GM21619 (cell line): ENCODE measurements around the gene MAPK8IP3.
"Not testable (repeated sequence)": the region's sequence is repeated elsewhere in the genome, so short reads cannot be mapped to it uniquely, and the experiment has no call there.

Experiments
- ATAC-seq: cut with Tn5 transposase; IDR thresholded peaks from one replicate; pipeline ENCODE4 v1.9.1; 2021; ENCODE audit not compliant: unreplicated experiment

MAPK8IP3 gene

GRCh38 chr16:1708768-1709180 lies 2.8 kb downstream of the MAPK8IP3 start:
- ATAC-seq, result no peak

GRCh38 chr16:1709356-1709755 lies 3.4 kb downstream of the MAPK8IP3 start:
- no peak for ATAC-seq

GRCh38 chr16:1710811-1711507 lies 5.0 kb downstream of the MAPK8IP3 start:
- no peak for ATAC-seq

- ATAC-seq, result no peak
Measured at GRCh38 chr16:1712791-1713261, 6.8 kb downstream of the MAPK8IP3 start.

- no peak for ATAC-seq
Measured at GRCh38 chr16:1713331-1713730, 7.3 kb downstream of the MAPK8IP3 start.

- no peak for ATAC-seq
Measured at GRCh38 chr16:1713933-1714332, 7.9 kb downstream of the MAPK8IP3 start.

- no peak for ATAC-seq
Measured at GRCh38 chr16:1715220-1715619, 9.2 kb downstream of the MAPK8IP3 start.

- not testable (repeated sequence) for ATAC-seq
Measured at GRCh38 chr16:1718236-1718635, 12.2 kb downstream of the MAPK8IP3 start.

- not testable (repeated sequence) for ATAC-seq
Measured at GRCh38 chr16:1719559-1720229, 13.7 kb downstream of the MAPK8IP3 start.

- ATAC-seq, result no peak
Measured at GRCh38 chr16:1721372-1721771, 15.4 kb downstream of the MAPK8IP3 start.

- no peak for ATAC-seq
Measured at GRCh38 chr16:1723450-1724147, 17.6 kb downstream of the MAPK8IP3 start.

GRCh38 chr16:1724491-1724890 lies 18.5 kb downstream of the MAPK8IP3 start:
- ATAC-seq, result no peak

GRCh38 chr16:1726661-1727502 lies 20.9 kb downstream of the MAPK8IP3 start:
- ATAC-seq, result no peak

- ATAC-seq, result no peak
Measured at GRCh38 chr16:1727651-1728624, 21.9 kb downstream of the MAPK8IP3 start.

GRCh38 chr16:1729026-1729425 lies 23.0 kb downstream of the MAPK8IP3 start:
- ATAC-seq, result no peak

- no peak for ATAC-seq
Measured at GRCh38 chr16:1729445-1729844, 23.4 kb downstream of the MAPK8IP3 start.

GRCh38 chr16:1731073-1731472 lies 25.1 kb downstream of the MAPK8IP3 start:
- no peak for ATAC-seq

GRCh38 chr16:1731603-1732002 lies 25.6 kb downstream of the MAPK8IP3 start:
- no peak for ATAC-seq

GRCh38 chr16:1732071-1732470 lies 26.1 kb downstream of the MAPK8IP3 start:
- no peak for ATAC-seq

GRCh38 chr16:1732551-1732987 lies 26.6 kb downstream of the MAPK8IP3 start:
- ATAC-seq, result not testable (repeated sequence)
